Stimulated activated CD8-positive, alpha-beta memory T cell treated with anti-CD3 and anti-CD28 coated beads, Interleukin-4, amount 100 ng/mL, for 24 hours (primary cell): ENCODE measurements around the gene AGAP1.

Source experiments
- DNase-seq: peaks from one replicate; pipeline ENCODE4 v3.0.0-alpha.2; 2020; ENCODE audit warnings: low read depth

AGAP1 gene

GRCh38 chr2:235489897-235490296 lies 3.9 kb upstream of the AGAP1 start:
- no peak for DNase-seq

- no peak for DNase-seq
Observed at GRCh38 chr2:235492850-235493344, 946 bp upstream of the AGAP1 start.

DNA sequence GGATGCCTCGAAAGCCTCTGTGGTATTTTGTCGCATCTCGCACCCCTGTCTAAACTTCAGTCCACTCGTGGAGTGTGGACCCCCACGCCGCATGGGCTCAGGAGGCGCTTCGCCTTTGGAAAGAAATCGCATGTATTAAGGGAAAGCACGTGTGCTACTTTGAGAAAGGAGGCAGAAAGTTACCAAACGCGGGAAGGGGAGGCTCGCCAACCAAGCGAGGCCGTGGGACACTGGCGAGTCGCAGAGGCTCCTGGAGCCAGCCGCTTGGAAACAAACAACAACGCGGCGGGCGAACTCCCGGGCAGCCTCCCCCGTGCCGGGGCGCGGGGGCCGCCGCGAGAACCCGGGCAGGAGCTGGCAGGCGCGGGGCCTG lies 455 bp upstream of the AGAP1 start:
- DNase-seq, result no peak

DNA sequence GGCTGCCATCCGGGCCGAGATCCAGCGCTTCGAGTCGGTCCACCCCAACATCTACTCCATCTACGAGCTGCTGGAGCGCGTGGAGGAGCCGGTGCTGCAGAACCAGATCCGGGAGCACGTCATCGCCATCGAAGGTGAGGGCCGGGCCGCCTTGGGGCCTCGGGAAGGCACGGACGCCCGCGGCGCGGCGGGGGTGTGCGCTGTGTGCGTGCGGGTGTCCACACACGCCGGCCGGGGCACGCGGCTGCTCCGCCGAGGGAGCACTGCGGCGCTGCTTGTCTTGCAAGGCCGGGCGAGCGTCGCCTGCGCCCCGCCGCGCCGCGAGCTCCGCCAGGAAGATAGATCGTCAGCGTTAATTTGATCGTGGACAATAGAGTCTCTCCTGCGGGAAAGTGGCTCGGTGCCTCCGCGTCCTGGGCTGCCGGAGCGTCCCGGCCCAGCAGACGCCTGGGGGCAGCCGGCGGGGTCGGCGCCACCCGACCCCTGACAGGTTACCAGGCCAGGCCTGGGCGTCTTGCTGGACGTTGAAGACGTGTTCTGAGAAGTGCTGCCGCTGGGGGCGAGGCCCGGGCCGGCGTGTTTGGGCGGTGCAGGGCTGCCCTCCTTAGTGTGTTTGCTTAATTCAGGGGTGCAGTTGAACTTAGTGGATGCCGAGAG lies 1.0 kb downstream of the AGAP1 start:
- no peak for DNase-seq

DNA sequence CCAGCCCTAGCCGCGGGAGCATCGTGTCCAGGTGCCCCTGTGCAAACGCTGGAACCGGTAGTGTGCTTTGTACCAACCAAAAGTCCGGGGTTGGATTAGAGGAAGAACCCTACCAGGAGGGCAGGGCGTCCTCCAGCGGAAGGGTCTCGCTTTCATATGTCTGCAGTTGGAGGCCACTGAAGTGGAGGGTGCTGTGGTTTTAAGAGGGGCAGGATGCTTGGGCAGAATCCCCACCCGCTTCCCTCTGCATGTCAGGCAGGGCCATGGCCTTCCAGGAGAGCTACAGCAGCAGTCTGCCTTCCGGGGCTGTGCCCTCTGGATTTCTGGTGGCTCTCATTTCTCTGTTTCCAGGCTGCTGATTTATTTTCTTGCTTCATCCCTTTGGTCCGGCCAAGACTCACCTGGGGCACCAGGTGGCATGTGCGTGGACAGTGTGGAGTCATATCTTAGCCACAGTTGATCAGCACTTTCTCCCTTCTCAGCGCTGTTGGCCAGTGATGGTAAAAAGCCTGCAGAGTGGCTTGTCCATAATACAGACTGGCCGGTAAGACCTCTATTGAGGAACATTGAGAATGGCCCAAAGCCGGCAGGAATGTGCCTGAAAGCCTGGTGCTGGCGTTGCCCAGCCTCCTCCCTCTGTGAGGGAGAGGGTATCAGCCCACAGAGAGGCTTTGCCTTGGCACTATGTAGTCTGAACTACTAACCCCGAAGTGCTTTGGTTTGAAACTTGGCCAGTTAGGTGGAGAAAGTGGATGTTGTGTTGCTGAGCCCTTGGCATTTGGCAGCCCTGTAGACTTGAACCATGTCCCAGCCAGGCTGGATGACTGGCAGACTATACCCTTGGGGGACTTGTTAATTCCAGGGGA lies 1.8 kb downstream of the AGAP1 start:
- DNase-seq, result no peak

DNA sequence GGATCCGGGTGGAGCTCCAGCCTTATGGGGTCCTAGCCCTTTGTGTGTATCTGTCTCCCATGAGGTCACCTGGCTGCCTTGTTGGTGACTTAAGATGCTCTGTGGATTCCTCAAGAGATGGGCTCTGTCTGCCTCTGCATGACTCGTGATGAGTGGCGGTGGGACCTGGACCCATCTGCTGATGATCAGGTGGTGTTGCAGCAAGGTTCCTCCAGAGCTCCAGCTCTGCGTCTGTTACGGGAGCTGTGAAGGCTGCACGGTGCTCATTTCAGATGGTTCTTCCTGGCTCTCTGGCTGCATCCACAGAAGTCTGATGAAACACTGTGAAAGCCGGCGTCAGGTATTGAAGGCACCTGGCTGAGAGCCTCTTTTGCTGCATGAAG lies 2.4 kb downstream of the AGAP1 start:
- no peak for DNase-seq

DNA sequence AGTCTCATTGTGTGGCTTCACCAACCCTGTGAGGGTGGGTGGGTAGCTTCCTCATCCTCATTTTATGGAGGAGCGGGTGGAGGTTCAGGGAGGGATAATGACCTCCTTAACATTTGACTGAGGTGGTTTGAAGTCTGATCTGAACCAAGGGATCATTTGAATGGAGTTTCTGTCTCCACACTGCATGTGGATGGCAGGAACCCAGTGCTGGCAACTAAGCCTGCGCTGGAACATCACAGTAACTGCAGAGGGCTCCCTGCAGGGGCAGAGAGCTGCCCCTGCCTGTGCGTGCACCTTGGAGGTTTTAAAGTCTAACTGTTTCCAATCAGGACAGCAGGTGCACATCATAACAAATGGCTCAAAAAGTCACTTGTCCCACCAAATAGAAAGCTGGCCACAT lies 3.3 kb downstream of the AGAP1 start:
- no peak for DNase-seq

- DNase-seq, result no peak
Observed at GRCh38 chr2:235498541-235498940, 4.7 kb downstream of the AGAP1 start.

GRCh38 chr2:235498946-235499812 lies 5.3 kb downstream of the AGAP1 start:
- DNase-seq, result no peak

DNA sequence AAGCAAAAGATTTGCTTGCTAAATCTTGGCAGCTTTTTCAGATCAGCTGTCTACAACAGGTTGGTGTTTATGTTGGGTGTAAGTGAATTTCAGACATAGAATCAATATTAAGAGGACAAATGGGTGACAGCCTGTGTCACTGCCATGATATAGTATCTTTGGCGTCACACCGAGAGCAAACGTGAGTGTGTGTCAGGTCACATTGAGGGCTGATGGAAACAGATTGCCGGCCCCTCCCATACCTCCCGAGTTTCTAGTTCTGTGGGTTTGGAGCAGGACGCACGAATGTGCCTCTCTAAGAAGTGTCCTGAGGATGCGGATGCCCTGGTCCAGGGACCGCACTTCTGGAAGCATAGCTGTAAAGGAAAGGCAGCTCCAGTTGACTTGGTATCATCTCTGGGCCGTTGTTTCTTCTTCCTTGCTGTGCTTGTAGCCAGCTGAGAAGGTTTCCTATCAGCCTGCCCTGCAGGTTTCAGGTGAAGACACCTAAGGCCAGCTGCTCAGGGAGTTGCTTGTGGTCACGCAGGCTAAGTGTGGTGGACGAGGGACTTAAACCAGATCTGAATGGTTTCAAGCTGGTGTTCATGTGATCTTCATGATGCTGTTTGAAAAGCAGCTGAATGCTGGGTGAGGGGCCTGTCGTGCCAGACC lies 6.4 kb downstream of the AGAP1 start:
- DNase-seq, result no peak

DNA sequence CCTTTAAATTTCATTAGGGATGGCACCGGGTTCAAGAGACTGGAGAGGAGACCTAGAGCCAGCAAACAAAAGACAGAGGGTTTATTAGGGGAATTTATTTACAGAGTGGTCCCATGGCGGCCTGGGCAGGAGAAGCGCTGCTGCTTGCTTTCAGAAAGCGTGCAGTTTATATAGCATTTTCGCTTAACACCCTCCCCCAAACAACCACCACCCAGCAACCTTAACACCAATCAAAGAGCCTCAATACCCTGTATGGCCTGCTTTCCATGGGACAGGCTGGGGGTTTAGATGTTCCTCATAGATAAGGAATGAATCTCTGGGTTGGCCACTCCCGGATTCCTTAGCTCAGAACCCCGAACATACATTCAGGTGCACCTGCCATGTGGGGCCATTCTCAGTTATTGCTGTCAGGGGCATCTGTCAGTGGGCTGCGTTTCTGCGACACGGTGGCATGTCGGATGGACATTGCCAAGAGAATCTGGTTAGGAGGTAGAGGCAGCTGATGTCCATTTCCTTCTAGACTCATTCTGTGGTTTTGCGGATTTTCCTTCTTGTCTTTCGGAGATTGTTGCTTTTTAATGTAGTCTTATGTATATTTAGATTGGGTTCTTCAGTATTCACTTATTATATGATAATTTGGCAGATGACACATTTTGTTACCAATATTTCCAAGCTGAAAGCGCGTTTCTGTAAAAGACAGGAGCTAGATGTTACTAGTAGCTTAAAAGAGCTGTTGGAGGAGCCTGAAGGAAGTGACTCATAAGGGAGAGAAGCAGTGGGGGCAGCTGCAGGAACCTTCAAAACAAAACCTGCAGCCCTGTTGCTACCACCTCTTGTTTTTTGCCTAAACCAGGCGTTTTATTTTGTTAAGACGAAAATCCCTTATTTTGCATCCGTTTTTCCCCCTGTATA lies 7.2 kb downstream of the AGAP1 start:
- DNase-seq, result no peak

DNA sequence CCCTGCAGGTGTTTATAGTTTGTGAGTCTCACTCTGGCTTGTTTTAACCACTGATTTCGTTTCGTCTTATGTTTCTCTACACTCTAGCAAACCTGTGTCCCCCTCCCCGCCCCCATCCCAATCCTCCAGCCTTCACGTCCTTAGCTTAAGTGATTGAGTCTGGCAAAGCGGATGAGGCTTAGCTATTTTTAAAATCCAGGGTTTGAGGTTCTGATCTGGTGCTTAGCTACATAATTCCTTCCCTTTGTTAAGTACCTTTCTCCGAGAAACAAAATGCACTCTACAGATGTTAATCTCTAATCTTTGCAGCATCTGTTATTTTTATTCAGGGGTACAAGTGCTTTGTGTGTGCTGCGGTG lies 7.8 kb downstream of the AGAP1 start:
- no peak for DNase-seq

- no peak for DNase-seq
Observed at GRCh38 chr2:235502336-235502735, 8.5 kb downstream of the AGAP1 start.

GRCh38 chr2:235504441-235505180 lies 10.8 kb downstream of the AGAP1 start:
- no peak for DNase-seq

- DNase-seq, result no peak
Observed at GRCh38 chr2:235505181-235505741, 11.4 kb downstream of the AGAP1 start.

GRCh38 chr2:235506291-235506996 lies 12.6 kb downstream of the AGAP1 start:
- no peak for DNase-seq

DNA sequence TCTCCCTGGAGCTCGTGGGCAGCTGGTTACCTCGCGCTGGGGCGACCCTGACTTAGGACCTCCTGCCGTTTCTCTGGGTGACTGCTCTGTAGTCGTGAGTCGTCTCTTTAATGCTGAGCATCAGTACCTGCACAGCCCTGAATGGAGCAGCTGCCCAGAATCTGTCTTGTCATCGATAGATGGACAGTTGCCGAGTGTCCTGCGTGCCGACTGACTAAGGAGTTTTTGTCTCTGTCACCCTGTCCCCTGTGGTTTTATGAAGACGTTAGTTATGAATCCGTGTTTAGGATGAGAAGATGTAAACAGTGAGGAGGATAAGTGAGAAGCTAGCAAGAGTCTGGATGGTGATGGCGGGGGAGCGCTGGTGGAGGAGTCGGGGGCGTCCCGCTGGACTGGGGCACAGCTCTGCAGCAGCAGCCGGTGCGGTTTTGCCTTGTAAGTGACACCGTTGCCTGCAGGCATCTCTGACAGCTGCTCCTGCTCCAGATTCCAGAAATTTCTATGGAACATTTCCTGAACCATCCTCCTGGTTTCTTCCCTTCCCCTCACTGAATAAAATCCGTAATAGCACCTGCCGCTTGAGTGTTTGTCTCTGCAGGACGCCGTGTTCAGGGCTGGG lies 13.3 kb downstream of the AGAP1 start:
- no peak for DNase-seq

DNA sequence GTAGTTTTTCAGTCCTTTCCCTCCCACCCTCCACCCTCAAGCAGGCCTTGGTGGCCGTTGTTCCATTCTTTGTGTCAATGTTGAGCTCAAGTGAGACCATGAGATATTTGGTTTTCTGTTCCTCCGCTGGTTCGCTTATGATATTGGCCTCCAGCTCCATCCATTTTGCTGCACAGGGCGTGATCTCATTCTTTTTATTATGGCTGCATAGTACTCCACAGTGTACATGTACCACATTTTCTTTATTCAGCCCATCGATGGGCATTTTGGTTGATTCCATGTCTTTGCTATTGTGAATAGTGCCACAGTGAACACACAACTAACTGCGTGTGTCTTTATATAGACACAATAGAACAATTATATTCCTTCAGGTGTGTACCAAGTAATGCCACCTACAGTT lies 14.1 kb downstream of the AGAP1 start:
- no peak for DNase-seq
